K562 (cell line): Measurements from ENCODE around the gene ELOVL5. TPM values are rescaled to one million over a fixed set of nuclear protein-coding genes. Genes with fewer than 3 reads are reported as not detected.

Source experiments
- BCL6 ChIP-seq: fragments of 250-450 bp; sonication (Bioruptor Pico); IDR thresholded peaks from 2 replicates; pipeline ENCODE4 v1.4.0; 2020
- CBFA2T2 ChIP-seq: fragments of 450-650 bp; conservative IDR thresholded peaks from 2 replicates; pipeline ENCODE4 v1.6.1; 2017; ENCODE audit warnings: mild to moderate bottlenecking
- CSDE1 ChIP-seq, 2 experiments: fragments of 450-650 bp; IDR thresholded peaks; 2 replicates each; pipeline ENCODE4 v1.6.1; 2016; ENCODE audit warnings: mild to moderate bottlenecking in 1 of 2
- CTBP1 ChIP-seq: fragments of 450-650 bp; IDR thresholded peaks from 2 replicates; pipeline ENCODE4 v1.6.1; 2016; ENCODE audit warnings: borderline replicate concordance
- DLX4 ChIP-seq: fragments of 250-450 bp; sonication (Bioruptor Pico); IDR thresholded peaks from 2 replicates; pipeline ENCODE4 v1.6.1; 2021; ENCODE audit warnings: mild to moderate bottlenecking
- FOXM1 ChIP-seq, 2 experiments: fragments of 450-650 bp in 1 of 2; sonication (generic) in 1 of 2; formaldehyde crosslinking in 1 of 2; IDR thresholded peaks; 2 replicates each; pipeline versions ENCODE4 v1.6.1 to v1.9.0; 2017 to 2022; ENCODE audit warnings: low read depth in 2 of 2, mild to moderate bottlenecking in 2 of 2, missing genetic modification reagents in 1 of 2, moderate library complexity in 1 of 2
- GATAD2A ChIP-seq: fragments of 450-650 bp; IDR thresholded peaks from 2 replicates; pipeline ENCODE4 v1.6.1; 2017
- HNRNPL ChIP-seq: fragments of 200-400 bp; formaldehyde crosslinking; IDR thresholded peaks from 2 replicates; pipeline ENCODE4 v1.6.1; 2017; ENCODE audit warnings: low read depth, mild to moderate bottlenecking, low read length
- JUNB ChIP-seq: fragments of 450-650 bp; formaldehyde crosslinking; conservative IDR thresholded peaks from 2 replicates; pipeline ENCODE4 v1.4.0; 2020; ENCODE audit warnings: mild to moderate bottlenecking
- MBD1 ChIP-seq: fragments of 250-450 bp; sonication (Bioruptor Pico); IDR thresholded peaks from 2 replicates; pipeline ENCODE4 v1.8.0; 2022; ENCODE audit warnings: inconsistent platforms
- MEF2D ChIP-seq: conservative IDR thresholded peaks from 2 replicates; pipeline ENCODE4 v1.6.1; 2016; ENCODE audit warnings: low read depth, missing genetic modification characterization, missing compliant biosample characterization
- THRA ChIP-seq: fragments of 450-650 bp; IDR thresholded peaks from 2 replicates; pipeline ENCODE4 v1.6.1; 2017; ENCODE audit warnings: mild to moderate bottlenecking, moderate library complexity
- ZBTB7A ChIP-seq: IDR thresholded peaks from 2 replicates; pipeline ENCODE4 v1.6.1; 2011; ENCODE audit warnings: low read depth, mild to moderate bottlenecking, low read length, moderate library complexity, borderline replicate concordance; ENCODE audit not compliant: control insufficient read depth
- ZNF146 ChIP-seq: IDR thresholded peaks from one replicate; pipeline ENCODE4 v1.6.1; 2018; ENCODE audit warnings: missing compliant biosample characterization; ENCODE audit not compliant: unreplicated experiment
- ZNF408 ChIP-seq: fragments of 250-450 bp; sonication (Bioruptor Pico); IDR thresholded peaks from 2 replicates; pipeline ENCODE4 v1.4.0; 2020; ENCODE audit warnings: low read depth, mild to moderate bottlenecking, moderate library complexity
- polyA plus RNA-seq, 8 experiments: library from polyadenylated mRNA; depleted of rRNA in 4 of 8; stranded (reverse) in 5 of 8; unstranded in 3 of 8; fragments of >200 nt; fragmentation: Nextera tagmentation in 2 of 8; fragmentation: Illumina TruSeq in 1 of 8; extraction: Ambion mirVana in 2 of 8; extraction: Trizol in 1 of 8; gene quantifications; 2 replicates each; pipeline versions ENCODE4 v1.2.1 to v1.2.3, GENCODE V29; 2011 to 2014; ENCODE audit warnings: inconsistent platforms in 1 of 8, missing spikeins in 1 of 8
- total RNA-seq, 7 experiments: library from RNA; depleted of rRNA in 6 of 7; stranded (reverse); fragments of >200 nt in 6 of 7; fragmentation: Illumina TruSeq in 2 of 7; extraction: Trizol in 2 of 7; gene quantifications; 2 replicates each; pipeline versions ENCODE4 v1.2.1 to v1.2.3, GENCODE V29; 2011 to 2021; ENCODE audit warnings: low replicate concordance in 1 of 7
- TF ChIP-seq, protein P1 (sequence below): sonication (generic); formaldehyde crosslinking; IDR thresholded peaks from 2 replicates; pipeline ENCODE4 v1.8.0; 2022; ENCODE audit warnings: mild to moderate bottlenecking, missing genetic modification reagents
- TF ChIP-seq, protein P2 (sequence below): fragments of 450-650 bp; formaldehyde crosslinking; IDR thresholded peaks from 2 replicates; pipeline ENCODE4 v1.4.0; 2022; ENCODE audit warnings: missing genetic modification characterization
- TF ChIP-seq, protein P3 (sequence below), 3 experiments: IDR thresholded peaks in 2 of 3; conservative IDR thresholded peaks in 1 of 3; 2 replicates each; pipeline ENCODE4 v1.5.1; 2011 to 2012; ENCODE audit warnings: low read length in 3 of 3, mild to moderate bottlenecking in 3 of 3, control low read depth in 2 of 3, improper control_type of control experiment in 1 of 3, inconsistent platforms in 1 of 3, low read depth in 1 of 3, mixed read lengths in 1 of 3, moderate library complexity in 1 of 3; ENCODE audit not compliant: insufficient read depth in 2 of 3

Gene ELOVL5
- total and polyA plus RNA-seq, 9 of the 15 experiments (the other 6 are each of a cell fraction or from before 2014, with no cell fraction given), result 70.6 to 245 (median 132) TPM

DNA sequence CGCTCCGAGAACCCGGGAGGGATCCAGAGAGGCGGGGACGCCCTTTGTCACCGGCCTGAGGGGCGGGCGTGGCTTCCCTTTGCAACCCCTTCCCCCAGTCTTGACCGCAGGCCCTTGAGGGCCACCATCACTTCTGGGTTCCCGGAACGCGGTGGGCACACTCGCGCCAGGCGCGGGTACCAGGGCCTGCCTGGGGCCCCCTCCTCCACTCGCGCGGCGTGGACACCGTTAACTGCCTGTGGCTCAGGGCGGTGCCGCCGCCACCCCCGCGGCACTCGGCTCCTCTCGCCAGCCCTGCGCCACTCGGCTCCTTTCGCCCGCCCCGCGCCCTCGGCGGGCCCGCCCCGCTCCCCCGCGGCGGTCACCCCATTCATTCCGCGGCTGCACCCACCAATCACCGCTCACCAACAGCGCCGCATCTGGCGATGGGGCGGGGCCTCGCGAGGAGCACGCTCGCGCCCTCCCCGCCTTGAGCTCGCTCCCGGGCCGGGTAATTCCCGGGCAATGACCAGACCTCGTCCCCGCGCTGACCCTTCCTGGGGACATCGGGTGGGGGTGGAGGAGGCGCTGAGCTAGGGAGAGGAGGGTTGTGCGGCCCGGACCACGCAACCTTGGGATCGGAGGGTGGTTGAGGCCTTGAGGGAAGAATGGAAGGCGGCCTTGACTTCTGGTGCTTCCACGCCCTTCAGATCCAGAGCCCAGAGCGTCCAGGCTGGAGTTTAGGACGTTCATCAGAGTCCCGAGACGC is 10.5 kb upstream of the ELOVL5 start (continued):
- TF ChIP-seq, protein P1, sequence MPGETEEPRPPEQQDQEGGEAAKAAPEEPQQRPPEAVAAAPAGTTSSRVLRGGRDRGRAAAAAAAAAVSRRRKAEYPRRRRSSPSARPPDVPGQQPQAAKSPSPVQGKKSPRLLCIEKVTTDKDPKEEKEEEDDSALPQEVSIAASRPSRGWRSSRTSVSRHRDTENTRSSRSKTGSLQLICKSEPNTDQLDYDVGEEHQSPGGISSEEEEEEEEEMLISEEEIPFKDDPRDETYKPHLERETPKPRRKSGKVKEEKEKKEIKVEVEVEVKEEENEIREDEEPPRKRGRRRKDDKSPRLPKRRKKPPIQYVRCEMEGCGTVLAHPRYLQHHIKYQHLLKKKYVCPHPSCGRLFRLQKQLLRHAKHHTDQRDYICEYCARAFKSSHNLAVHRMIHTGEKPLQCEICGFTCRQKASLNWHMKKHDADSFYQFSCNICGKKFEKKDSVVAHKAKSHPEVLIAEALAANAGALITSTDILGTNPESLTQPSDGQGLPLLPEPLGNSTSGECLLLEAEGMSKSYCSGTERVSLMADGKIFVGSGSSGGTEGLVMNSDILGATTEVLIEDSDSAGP (CRISPR knock-in tag), result no peak
- TF ChIP-seq, protein P2, sequence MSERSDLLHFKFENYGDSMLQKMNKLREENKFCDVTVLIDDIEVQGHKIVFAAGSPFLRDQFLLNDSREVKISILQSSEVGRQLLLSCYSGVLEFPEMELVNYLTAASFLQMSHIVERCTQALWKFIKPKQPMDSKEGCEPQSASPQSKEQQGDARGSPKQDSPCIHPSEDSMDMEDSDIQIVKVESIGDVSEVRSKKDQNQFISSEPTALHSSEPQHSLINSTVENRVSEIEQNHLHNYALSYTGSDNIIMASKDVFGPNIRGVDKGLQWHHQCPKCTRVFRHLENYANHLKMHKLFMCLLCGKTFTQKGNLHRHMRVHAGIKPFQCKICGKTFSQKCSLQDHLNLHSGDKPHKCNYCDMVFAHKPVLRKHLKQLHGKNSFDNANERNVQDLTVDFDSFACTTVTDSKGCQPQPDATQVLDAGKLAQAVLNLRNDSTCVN (CRISPR knock-in tag), result peak; percentile 89
- TF ChIP-seq ZNF408 (CRISPR knock-in tag), result no peak
- 0 out of 2 replicates have a peak, but pooled peaks have one; percentile 81 for TF ChIP-seq HNRNPL
- peak; percentile 64; the same call in 1 of the 2 replicates for TF ChIP-seq FOXM1 (IDR thresholded peaks at IDR 0.05; ENCODE audit: low read depth)
- peak; percentile 20; the same call in 1 of the 2 replicates for TF ChIP-seq FOXM1 (CRISPR knock-in tag; IDR thresholded peaks at IDR 0.05; ENCODE audit: low read depth)
- TF ChIP-seq CBFA2T2, result no peak
- peak; percentile 87 for TF ChIP-seq GATAD2A
- no peak for TF ChIP-seq MBD1 (CRISPR knock-in tag)
- TF ChIP-seq THRA, result peak; percentile 100
- no peak for TF ChIP-seq BCL6 (CRISPR knock-in tag)
- peak; percentile 88; the same call in 1 of the 2 replicates for TF ChIP-seq CTBP1
- no peak for TF ChIP-seq CSDE1 (IDR thresholded peaks at IDR 0.05)
- TF ChIP-seq DLX4 (CRISPR knock-in tag), result no peak
- TF ChIP-seq ZBTB7A, result peak; percentile 61; the same call in 1 of the 2 replicates
- TF ChIP-seq, protein P3, sequence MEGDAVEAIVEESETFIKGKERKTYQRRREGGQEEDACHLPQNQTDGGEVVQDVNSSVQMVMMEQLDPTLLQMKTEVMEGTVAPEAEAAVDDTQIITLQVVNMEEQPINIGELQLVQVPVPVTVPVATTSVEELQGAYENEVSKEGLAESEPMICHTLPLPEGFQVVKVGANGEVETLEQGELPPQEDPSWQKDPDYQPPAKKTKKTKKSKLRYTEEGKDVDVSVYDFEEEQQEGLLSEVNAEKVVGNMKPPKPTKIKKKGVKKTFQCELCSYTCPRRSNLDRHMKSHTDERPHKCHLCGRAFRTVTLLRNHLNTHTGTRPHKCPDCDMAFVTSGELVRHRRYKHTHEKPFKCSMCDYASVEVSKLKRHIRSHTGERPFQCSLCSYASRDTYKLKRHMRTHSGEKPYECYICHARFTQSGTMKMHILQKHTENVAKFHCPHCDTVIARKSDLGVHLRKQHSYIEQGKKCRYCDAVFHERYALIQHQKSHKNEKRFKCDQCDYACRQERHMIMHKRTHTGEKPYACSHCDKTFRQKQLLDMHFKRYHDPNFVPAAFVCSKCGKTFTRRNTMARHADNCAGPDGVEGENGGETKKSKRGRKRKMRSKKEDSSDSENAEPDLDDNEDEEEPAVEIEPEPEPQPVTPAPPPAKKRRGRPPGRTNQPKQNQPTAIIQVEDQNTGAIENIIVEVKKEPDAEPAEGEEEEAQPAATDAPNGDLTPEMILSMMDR (IDR thresholded peaks at IDR 0.05 in 2 of 3, conservative IDR thresholded peaks at IDR 0.05 in 1 of 3; ENCODE audit: insufficient read depth in 2 of 3, low read depth in 1 of 3, low read length in 3 of 3), result no peak
- no peak for TF ChIP-seq ZNF146 (CRISPR knock-in tag)
- no peak for TF ChIP-seq JUNB (CRISPR knock-in tag)
- no peak for TF ChIP-seq MEF2D
